ENCODE results near the gene LARGE1. TPM values are rescaled to one million over a fixed set of nuclear protein-coding genes. Genes with fewer than 3 reads are reported as not detected.

LARGE1 gene
- total and polyA plus RNA-seq, 4 experiments from 2014 or later = 0.06 to 1.1 (median 1.0) TPM; not detected in 1

DNA sequence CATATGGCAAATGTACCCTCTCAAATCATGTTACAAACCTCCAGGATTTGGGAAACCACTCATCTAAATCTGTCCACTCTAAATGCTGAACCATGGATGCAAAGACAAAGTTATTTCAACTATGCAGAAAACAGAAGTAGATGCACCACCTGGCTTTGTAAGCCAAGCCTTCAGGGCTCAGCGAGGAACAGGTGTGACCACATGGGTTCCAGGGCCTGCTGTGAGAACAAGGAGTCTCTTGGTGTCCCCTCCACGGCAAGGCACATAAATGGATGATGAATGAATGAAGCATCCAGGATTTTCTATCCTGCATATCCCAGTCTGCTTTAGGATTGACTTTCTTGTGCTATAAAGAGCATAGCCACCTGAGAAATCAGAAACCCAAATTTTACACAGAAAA is 284.5 kb downstream of the LARGE1 start:
- Mint-ChIP-seq H3K4me1 (no peaks in the 10 kb centered on the region), H3K27me3 (no peaks in the 10 kb centered on the region), H3K4me3 (no peak overlapping the region), H3K36me3 (peaks cover 0 to 3% of the 10 kb centered on the region in 2 donors), H3K9me3 (peaks cover 0 to 39% (median 15%) of the 10 kb centered on the region in 8 donors), H3K27ac (no peak overlapping the region)
- ChIA-PET POLR2A (ENCODE audit: partially characterized antibody) (no interaction called here), CTCF (ENCODE audit: partially characterized antibody) (no interaction called here)
- Histone ChIP-seq H3K27me3 (ENCODE audit: insufficient read depth, low read length) (no peaks in the 10 kb centered on the region), H3K4me3 (ENCODE audit: low read length in 2 of 2) (no peak overlapping the region), H3K27ac (ENCODE audit: low read depth, low read length) (no peak overlapping the region), H3K36me3 (ENCODE audit: insufficient read depth, low read length) (no peaks in the 10 kb centered on the region), H3K9me3 (ENCODE audit: control insufficient read depth in 1 of 2, low read length in 2 of 2) (no peaks in the 10 kb centered on the region), H3K4me1 (ENCODE audit: insufficient read depth, low read length) (no peaks in the 10 kb centered on the region)
- no peak for DNase-seq
- intact Hi-C loops (cut with micrococcal nuclease) = no loop called here

DNA sequence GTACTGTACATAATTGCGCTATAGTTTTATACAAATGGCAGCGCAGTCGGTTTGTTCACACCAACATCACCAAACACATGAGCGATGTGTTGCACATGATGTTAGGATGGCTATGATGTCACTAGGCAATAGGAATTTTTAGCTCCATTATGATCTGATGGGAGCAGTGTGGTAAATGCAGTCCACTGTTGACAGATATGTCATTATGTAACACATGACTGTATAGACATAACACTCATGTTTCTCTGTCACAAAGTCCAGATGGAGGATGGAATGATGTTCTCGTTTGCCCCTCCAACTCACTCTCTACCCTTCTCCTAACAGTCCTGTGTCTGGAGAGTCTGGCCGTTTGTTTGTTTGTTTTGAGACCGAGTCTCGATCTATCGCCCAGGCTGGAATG is 288.5 kb downstream of the LARGE1 start:
- Histone ChIP-seq H3K4me3 (ENCODE audit: low read length in 2 of 2) (no peak overlapping the region), H3K4me1 (ENCODE audit: insufficient read depth, low read length) (no peaks in the 10 kb centered on the region), H3K36me3 (ENCODE audit: insufficient read depth, low read length) (no peaks in the 10 kb centered on the region), H3K9me3 (ENCODE audit: control insufficient read depth in 1 of 2, low read length in 2 of 2) (no peaks in the 10 kb centered on the region), H3K27me3 (ENCODE audit: insufficient read depth, low read length) (no peaks in the 10 kb centered on the region), H3K27ac (ENCODE audit: low read depth, low read length) (no peak overlapping the region)
- no peak for DNase-seq
- intact Hi-C loops (cut with micrococcal nuclease) = no loop called here
- ChIA-PET CTCF (ENCODE audit: partially characterized antibody) (no interaction called here), POLR2A (ENCODE audit: partially characterized antibody) (no interaction called here)
- H3K36me3 Mint-ChIP-seq = peaks cover 0 to 3% of the 10 kb centered on the region in 2 donors
- no peak overlapping the region for H3K27ac Mint-ChIP-seq
- H3K4me1 Mint-ChIP-seq = no peaks in the 10 kb centered on the region
- H3K9me3 Mint-ChIP-seq = peaks cover 10 to 31% (median 19%) of the 10 kb centered on the region in 8 donors
- H3K27me3 Mint-ChIP-seq = no peaks in the 10 kb centered on the region
- no peak overlapping the region for H3K4me3 Mint-ChIP-seq

DNA sequence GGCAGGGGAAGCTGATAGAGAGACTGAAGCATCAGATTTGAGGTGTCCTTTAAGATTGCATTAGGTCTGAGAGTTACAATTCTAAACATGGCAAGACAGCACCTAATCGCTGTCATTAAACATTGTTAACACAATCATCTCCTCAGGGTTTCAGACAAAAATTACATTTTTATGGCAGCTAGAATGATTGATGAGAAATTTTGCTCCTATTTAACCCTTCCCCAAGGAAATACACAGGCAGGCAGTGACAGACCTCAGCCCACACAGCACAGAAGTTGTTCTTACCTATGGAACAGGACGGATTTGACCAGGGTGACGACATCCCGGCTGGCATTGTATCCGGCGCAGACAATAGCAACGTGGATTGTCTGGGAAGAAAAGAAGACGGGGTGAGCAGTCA is 294.3 kb downstream of the LARGE1 start:
- no peaks in the 10 kb centered on the region for H3K9me3 ChIP-seq (ENCODE audit: control insufficient read depth in 1 of 2, low read length in 2 of 2)
- ChIA-PET POLR2A (ENCODE audit: partially characterized antibody) (no interaction called here), CTCF (ENCODE audit: partially characterized antibody) (no interaction called here)
- H3K27ac Mint-ChIP-seq = no peak overlapping the region
- no peaks in the 10 kb centered on the region for H3K4me1 Mint-ChIP-seq
- intact Hi-C loops (cut with micrococcal nuclease) = no loop called here
- H3K27ac ChIP-seq (ENCODE audit: low read depth, low read length) = no peak overlapping the region
- no peak overlapping the region for H3K4me3 Mint-ChIP-seq
- H3K9me3 Mint-ChIP-seq = peaks cover 2 to 17% (median 11%) of the 10 kb centered on the region in 8 donors
- H3K4me1 ChIP-seq (ENCODE audit: insufficient read depth, low read length) = no peaks in the 10 kb centered on the region
- no peak overlapping the region for H3K4me3 ChIP-seq (ENCODE audit: low read length in 2 of 2)
- H3K27me3 ChIP-seq (ENCODE audit: insufficient read depth, low read length) = no peaks in the 10 kb centered on the region
- no peak for DNase-seq
- no peaks in the 10 kb centered on the region for H3K36me3 Mint-ChIP-seq
- no peaks in the 10 kb centered on the region for H3K36me3 ChIP-seq (ENCODE audit: insufficient read depth, low read length)
- no peaks in the 10 kb centered on the region for H3K27me3 Mint-ChIP-seq

DNA sequence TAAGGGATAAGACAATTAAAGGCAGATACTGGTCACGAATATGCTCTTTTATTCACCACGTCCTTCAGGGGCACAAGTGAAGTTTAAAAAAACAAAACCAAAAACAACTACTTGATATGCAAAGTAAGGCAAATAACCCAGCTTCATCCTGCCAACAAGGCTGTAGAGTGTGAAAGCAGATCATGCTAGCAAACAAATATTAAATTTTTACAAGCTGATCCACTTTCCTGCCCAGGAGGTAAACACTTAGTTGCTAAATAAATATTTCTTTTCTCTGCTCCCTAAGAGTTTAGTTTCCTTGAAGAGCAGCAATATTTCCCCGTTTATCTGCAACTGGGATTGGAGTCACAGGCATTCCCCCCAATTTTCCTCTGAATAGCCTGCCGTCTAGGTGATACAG is 300.2 kb downstream of the LARGE1 start:
- Histone ChIP-seq H3K4me1 (ENCODE audit: insufficient read depth, low read length) (no peaks in the 10 kb centered on the region), H3K4me3 (ENCODE audit: low read length in 2 of 2) (no peak overlapping the region), H3K27me3 (ENCODE audit: insufficient read depth, low read length) (no peaks in the 10 kb centered on the region), H3K9me3 (ENCODE audit: control insufficient read depth in 1 of 2, low read length in 2 of 2) (no peaks in the 10 kb centered on the region), H3K27ac (ENCODE audit: low read depth, low read length) (no peak overlapping the region), H3K36me3 (ENCODE audit: insufficient read depth, low read length) (no peaks in the 10 kb centered on the region)
- Mint-ChIP-seq H3K27me3 (no peaks in the 10 kb centered on the region), H3K4me3 (no peak overlapping the region), H3K36me3 (no peaks in the 10 kb centered on the region), H3K4me1 (no peaks in the 10 kb centered on the region), H3K9me3 (peaks cover 0 to 4% (median 0%) of the 10 kb centered on the region in 8 donors), H3K27ac (no peak overlapping the region)
- DNase-seq = no peak
- POLR2A ChIA-PET (ENCODE audit: partially characterized antibody) = no interaction called here
- intact Hi-C loops (cut with micrococcal nuclease) = no loop called here
- CTCF ChIA-PET (ENCODE audit: partially characterized antibody) = no interaction called here

DNA sequence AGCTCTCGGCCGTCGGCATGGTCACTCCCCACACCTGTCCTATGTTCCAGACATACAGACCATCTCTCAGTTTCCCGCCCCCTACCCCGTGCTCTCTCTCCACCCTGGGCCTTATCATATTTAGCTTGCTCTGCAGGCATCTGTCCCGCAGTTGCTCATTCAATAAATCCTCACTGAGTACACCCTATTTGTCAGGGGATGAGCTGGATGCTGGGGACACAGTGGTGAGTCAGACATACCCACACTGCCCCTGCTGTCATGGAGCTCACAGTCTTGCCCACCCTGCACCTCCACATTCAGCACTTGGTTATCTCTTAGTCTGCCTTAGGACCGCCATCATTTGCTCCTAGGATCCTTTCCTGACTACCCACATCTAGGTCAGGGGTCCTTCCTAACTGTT is 313.8 kb downstream of the LARGE1 start:
- Histone ChIP-seq H3K27me3 (ENCODE audit: insufficient read depth, low read length) (no peaks in the 10 kb centered on the region), H3K27ac (ENCODE audit: low read depth, low read length) (no peak overlapping the region), H3K4me1 (ENCODE audit: insufficient read depth, low read length) (no peaks in the 10 kb centered on the region), H3K4me3 (ENCODE audit: low read length in 2 of 2) (no peak overlapping the region), H3K36me3 (ENCODE audit: insufficient read depth, low read length) (no peaks in the 10 kb centered on the region), H3K9me3 (ENCODE audit: control insufficient read depth in 1 of 2, low read length in 2 of 2) (no peaks in the 10 kb centered on the region)
- no peak for DNase-seq
- Mint-ChIP-seq H3K27ac (no peak overlapping the region), H3K9me3 (peaks cover 3 to 10% (median 7%) of the 10 kb centered on the region in 8 donors), H3K4me1 (no peaks in the 10 kb centered on the region), H3K27me3 (peaks cover 0 to 1% of the 10 kb centered on the region in 2 donors), H3K4me3 (no peak overlapping the region), H3K36me3 (no peaks in the 10 kb centered on the region)
- intact Hi-C loops (cut with micrococcal nuclease) = no loop called here
- ChIA-PET CTCF (ENCODE audit: partially characterized antibody) (no interaction called here), POLR2A (ENCODE audit: partially characterized antibody) (no interaction called here)

DNA sequence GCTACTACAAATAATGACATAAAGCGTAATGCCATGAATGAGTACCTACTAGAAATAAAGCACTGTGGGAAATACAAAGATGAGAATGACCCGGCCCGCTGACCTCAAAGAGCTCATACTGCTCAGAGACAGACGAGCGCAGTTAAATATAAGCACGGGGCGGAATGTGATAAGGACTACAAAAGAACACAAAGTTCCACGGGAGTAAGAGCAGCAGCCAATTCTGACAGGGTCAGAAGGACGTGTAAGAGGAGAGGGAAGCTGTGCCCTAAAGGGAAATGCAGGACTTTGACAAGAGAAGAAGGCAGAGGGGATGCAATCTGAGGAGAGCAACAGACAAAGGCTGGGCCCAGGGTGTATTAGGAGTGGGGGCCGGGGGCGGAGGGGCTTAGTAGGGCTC is 314.6 kb downstream of the LARGE1 start:
- H3K27me3 ChIP-seq (ENCODE audit: insufficient read depth, low read length) = no peaks in the 10 kb centered on the region
- H3K27ac ChIP-seq (ENCODE audit: low read depth, low read length) = no peak overlapping the region
- H3K27me3 Mint-ChIP-seq = peaks cover 0 to 1% of the 10 kb centered on the region in 2 donors
- intact Hi-C loops (cut with micrococcal nuclease) = no loop called here
- ChIA-PET POLR2A (ENCODE audit: partially characterized antibody) (no interaction called here), CTCF (ENCODE audit: partially characterized antibody) (no interaction called here)
- no peak overlapping the region for H3K27ac Mint-ChIP-seq
- H3K9me3 ChIP-seq (ENCODE audit: control insufficient read depth in 1 of 2, low read length in 2 of 2) = no peaks in the 10 kb centered on the region
- no peaks in the 10 kb centered on the region for H3K36me3 ChIP-seq (ENCODE audit: insufficient read depth, low read length)
- no peak overlapping the region for H3K4me3 ChIP-seq (ENCODE audit: low read length in 2 of 2)
- H3K36me3 Mint-ChIP-seq = no peaks in the 10 kb centered on the region
- no peaks in the 10 kb centered on the region for H3K4me1 ChIP-seq (ENCODE audit: insufficient read depth, low read length)
- no peak overlapping the region for H3K4me3 Mint-ChIP-seq
- peaks cover 3 to 10% (median 6%) of the 10 kb centered on the region in 8 donors for H3K9me3 Mint-ChIP-seq
- no peaks in the 10 kb centered on the region for H3K4me1 Mint-ChIP-seq
- no peak for DNase-seq

DNA sequence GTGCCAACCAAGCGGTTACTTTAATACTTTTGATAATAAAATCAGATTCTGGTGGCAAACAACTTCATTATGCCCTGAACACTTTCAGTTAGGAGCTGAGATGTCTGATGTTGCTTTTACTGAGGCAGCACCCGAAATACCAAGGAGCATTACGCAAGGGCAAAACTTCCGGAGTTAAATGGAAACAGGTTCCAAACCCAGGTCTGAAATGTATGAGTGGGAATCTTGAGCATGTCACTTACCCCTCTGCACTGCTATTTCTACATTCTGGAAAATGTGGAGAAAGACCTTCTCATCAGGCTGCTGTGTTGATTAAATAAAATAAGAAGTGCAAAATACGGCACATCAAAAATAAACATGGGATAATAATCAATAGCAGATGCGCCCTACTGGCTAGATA is 315.1 kb downstream of the LARGE1 start:
- H3K27me3 ChIP-seq (ENCODE audit: insufficient read depth, low read length) = no peaks in the 10 kb centered on the region
- H3K27ac ChIP-seq (ENCODE audit: low read depth, low read length) = no peak overlapping the region
- POLR2A ChIA-PET (ENCODE audit: partially characterized antibody) = no interaction called here
- H3K9me3 Mint-ChIP-seq = peaks cover 4 to 12% (median 7%) of the 10 kb centered on the region in 8 donors
- H3K9me3 ChIP-seq (ENCODE audit: control insufficient read depth in 1 of 2, low read length in 2 of 2) = no peaks in the 10 kb centered on the region
- H3K4me3 Mint-ChIP-seq = no peak overlapping the region
- no peaks in the 10 kb centered on the region for H3K27me3 Mint-ChIP-seq
- intact Hi-C loops (cut with micrococcal nuclease) = no loop called here
- CTCF ChIA-PET (ENCODE audit: partially characterized antibody) = no interaction called here
- no peak for DNase-seq
- no peak overlapping the region for H3K4me3 ChIP-seq (ENCODE audit: low read length in 2 of 2)
- H3K36me3 Mint-ChIP-seq = no peaks in the 10 kb centered on the region
- no peaks in the 10 kb centered on the region for H3K4me1 Mint-ChIP-seq
- no peaks in the 10 kb centered on the region for H3K36me3 ChIP-seq (ENCODE audit: insufficient read depth, low read length)
- no peaks in the 10 kb centered on the region for H3K4me1 ChIP-seq (ENCODE audit: insufficient read depth, low read length)
- no peak overlapping the region for H3K27ac Mint-ChIP-seq

DNA sequence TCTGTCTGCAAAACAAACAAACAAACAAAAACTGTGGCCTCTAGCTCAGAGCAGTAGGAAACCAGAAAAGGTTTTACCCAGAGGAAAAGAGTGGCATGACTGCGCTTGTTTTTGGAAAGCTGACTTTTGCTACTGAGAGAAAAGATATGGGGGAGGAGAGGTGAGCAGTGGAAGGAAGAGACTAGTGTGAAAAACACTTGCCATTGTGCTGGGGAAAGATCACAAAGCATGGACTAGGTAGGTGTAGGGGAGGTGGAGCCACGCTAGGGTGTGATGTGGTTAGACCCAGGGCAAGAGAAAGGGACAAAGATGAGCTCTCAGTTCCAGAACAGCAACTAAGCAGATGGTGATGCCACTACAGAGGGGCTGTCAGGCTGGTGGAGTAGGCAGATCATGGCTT is 319.2 kb downstream of the LARGE1 start:
- Mint-ChIP-seq H3K27me3 (no peaks in the 10 kb centered on the region), H3K4me1 (no peaks in the 10 kb centered on the region), H3K9me3 (peaks cover 0 to 11% (median 7%) of the 10 kb centered on the region in 8 donors), H3K36me3 (no peaks in the 10 kb centered on the region), H3K27ac (no peak overlapping the region), H3K4me3 (no peak overlapping the region)
- CTCF ChIA-PET (ENCODE audit: partially characterized antibody) = no interaction called here
- H3K27ac ChIP-seq (ENCODE audit: low read depth, low read length) = no peak overlapping the region
- POLR2A ChIA-PET (ENCODE audit: partially characterized antibody) = no interaction called here
- no peaks in the 10 kb centered on the region for H3K4me1 ChIP-seq (ENCODE audit: insufficient read depth, low read length)
- intact Hi-C loops (cut with micrococcal nuclease) = no loop called here
- no peaks in the 10 kb centered on the region for H3K36me3 ChIP-seq (ENCODE audit: insufficient read depth, low read length)
- DNase-seq = no peak
- no peaks in the 10 kb centered on the region for H3K27me3 ChIP-seq (ENCODE audit: insufficient read depth, low read length)
- H3K9me3 ChIP-seq (ENCODE audit: control insufficient read depth in 1 of 2, low read length in 2 of 2) = no peaks in the 10 kb centered on the region
- no peak overlapping the region for H3K4me3 ChIP-seq (ENCODE audit: low read length in 2 of 2)
